OCI-LY7 (cell line): ENCODE data around the gene THRAP3.

ENCODE experiments used
- EZH2phosphoT487 ChIP-seq: fragments of 200-600 bp; sonication (generic); IDR thresholded peaks from 2 replicates; pipeline ENCODE4 v1.6.1; 2018; ENCODE audit warnings: low read depth, borderline replicate concordance, mild to moderate bottlenecking, mixed run types, antibody characterized with exemption, low read length, moderate library complexity, mixed read lengths
- TF ChIP-seq, protein P1 (sequence below): fragments of 200-600 bp; sonication (generic); conservative IDR thresholded peaks from 2 replicates; pipeline ENCODE4 v1.5.1; 2014; ENCODE audit warnings: mild to moderate bottlenecking, antibody characterized with exemption, low read length, moderate library complexity, mixed read lengths

DNA sequence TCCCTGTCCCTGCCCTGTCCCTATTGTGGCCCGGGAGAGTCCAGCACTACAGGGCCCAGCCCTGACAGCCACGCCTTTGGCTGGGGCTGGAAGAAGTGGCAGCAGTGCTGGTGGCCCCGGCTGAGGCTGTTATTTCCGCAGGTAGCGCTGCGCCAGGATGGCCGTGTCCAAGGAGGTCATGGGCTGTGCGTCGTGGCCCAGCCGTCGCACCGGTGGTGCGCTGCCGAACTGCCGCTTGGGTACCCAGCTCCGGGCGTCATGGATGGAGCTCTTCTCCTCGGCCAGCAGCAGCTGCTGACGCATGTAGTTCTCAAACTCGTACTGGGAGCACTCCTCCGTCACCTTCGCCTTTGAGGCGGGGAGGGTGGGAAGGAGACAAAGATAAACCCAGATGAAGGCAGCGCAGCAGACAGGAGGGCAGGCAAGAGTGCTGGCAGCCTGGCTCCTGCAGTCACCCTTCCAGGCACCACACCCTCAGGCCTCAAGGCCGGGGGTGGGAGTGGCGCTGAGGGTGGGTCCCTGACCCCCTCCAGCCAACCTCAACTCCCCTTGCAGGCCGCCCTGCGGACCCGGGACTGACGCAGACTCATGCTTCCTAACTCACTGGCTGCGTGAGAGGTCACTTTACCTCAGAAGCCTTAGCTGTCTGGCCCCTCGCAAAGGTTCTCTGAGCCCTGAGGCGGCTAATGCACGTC lies 117.5 kb downstream of the THRAP3 start:
- TF ChIP-seq, protein P1, sequence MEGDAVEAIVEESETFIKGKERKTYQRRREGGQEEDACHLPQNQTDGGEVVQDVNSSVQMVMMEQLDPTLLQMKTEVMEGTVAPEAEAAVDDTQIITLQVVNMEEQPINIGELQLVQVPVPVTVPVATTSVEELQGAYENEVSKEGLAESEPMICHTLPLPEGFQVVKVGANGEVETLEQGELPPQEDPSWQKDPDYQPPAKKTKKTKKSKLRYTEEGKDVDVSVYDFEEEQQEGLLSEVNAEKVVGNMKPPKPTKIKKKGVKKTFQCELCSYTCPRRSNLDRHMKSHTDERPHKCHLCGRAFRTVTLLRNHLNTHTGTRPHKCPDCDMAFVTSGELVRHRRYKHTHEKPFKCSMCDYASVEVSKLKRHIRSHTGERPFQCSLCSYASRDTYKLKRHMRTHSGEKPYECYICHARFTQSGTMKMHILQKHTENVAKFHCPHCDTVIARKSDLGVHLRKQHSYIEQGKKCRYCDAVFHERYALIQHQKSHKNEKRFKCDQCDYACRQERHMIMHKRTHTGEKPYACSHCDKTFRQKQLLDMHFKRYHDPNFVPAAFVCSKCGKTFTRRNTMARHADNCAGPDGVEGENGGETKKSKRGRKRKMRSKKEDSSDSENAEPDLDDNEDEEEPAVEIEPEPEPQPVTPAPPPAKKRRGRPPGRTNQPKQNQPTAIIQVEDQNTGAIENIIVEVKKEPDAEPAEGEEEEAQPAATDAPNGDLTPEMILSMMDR: no peak
- TF ChIP-seq EZH2phosphoT487: no peak
